GM12891 (cell line): ENCODE data around the gene MAP7D1.

ENCODE experiments used
- POLR2AphosphoS5 ChIP-seq: IDR thresholded peaks from 2 replicates; pipeline ENCODE4 v1.6.1; 2011; ENCODE audit warnings: low read depth, low read length, control low read depth
- SPI1 ChIP-seq: IDR thresholded peaks from 2 replicates; pipeline ENCODE4 v1.6.1; 2011; ENCODE audit warnings: low read depth, low read length, control low read depth
- TAF1 ChIP-seq: IDR thresholded peaks from 2 replicates; pipeline ENCODE4 v1.6.1; 2011; ENCODE audit warnings: low read depth, low read length, control low read depth

- no peak for TF ChIP-seq TAF1
- no peak for TF ChIP-seq POLR2AphosphoS5
- no peak for TF ChIP-seq SPI1
Observed at GRCh38 chr1:36187800-36188593, 32.0 kb downstream of the MAP7D1 start.
